Esophagus squamous epithelium (tissue), 4 donors: Measurements from ENCODE around the gene C9orf85.

Experiments
- POLR2A ChIP-seq, 4 donors: fragments of 450-650 bp; IDR thresholded peaks; one replicate each; pipeline ENCODE4 v1.6.1; 2017; ENCODE audit warnings: antibody characterized with exemption in 4 of 4, mild to moderate bottlenecking in 4 of 4, moderate library complexity in 3 of 4
- TF ChIP-seq, protein P1 (sequence below), 6 experiments: fragments of 450-650 bp in 4 of 6; fragments of 200-600 bp in 2 of 6; sonication (generic) in 2 of 6; IDR thresholded peaks; one replicate each; pipeline ENCODE4 v1.5.1; 2016 to 2019; ENCODE audit warnings: antibody characterized with exemption in 6 of 6, mild to moderate bottlenecking in 4 of 6, moderate library complexity in 4 of 6

DNA sequence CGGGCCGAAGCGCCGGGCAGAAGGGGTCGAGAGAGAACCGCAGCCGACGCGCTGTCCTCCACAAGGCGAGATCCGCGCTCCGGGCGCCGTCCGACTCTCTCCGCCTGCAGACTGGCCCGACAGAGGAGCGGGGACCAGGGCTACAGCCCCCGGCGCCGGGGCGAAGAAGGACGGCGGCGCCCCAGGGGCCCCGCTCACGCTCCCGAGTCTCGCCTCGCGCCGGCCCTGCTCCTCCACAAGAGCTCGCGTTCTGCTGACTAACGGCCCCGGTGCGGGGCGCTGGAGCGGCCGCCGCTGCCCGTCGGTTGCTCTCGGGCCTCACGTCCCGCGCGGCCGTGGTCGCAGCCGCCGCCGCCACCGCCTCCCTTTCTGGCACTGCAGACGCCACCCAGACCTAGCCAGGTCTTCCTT is 784 bp upstream of the C9orf85 start:
- TF ChIP-seq, protein P1, sequence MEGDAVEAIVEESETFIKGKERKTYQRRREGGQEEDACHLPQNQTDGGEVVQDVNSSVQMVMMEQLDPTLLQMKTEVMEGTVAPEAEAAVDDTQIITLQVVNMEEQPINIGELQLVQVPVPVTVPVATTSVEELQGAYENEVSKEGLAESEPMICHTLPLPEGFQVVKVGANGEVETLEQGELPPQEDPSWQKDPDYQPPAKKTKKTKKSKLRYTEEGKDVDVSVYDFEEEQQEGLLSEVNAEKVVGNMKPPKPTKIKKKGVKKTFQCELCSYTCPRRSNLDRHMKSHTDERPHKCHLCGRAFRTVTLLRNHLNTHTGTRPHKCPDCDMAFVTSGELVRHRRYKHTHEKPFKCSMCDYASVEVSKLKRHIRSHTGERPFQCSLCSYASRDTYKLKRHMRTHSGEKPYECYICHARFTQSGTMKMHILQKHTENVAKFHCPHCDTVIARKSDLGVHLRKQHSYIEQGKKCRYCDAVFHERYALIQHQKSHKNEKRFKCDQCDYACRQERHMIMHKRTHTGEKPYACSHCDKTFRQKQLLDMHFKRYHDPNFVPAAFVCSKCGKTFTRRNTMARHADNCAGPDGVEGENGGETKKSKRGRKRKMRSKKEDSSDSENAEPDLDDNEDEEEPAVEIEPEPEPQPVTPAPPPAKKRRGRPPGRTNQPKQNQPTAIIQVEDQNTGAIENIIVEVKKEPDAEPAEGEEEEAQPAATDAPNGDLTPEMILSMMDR (IDR thresholded peaks at IDR 0.05) = no peak
- TF ChIP-seq POLR2A (IDR thresholded peaks at IDR 0.05) = no peak
